Common myeloid progenitor, CD34-positive (primary cell): Measurements from ENCODE around the gene TBC1D22A.

Experiments used
- CTCF ChIA-PET: fragments of 350-600 bp; sonication (Branson Sonifier 250); formaldehyde crosslinking; loops from one replicate; lab custom pipeline; 2021; ENCODE audit warnings: antibody characterized with exemption; lab: Charles Lee
- POLR2A ChIA-PET: fragments of 350-600 bp; sonication (Branson Sonifier 250); formaldehyde crosslinking; loops from one replicate; lab custom pipeline; 2021; ENCODE audit warnings: antibody characterized with exemption; lab: Charles Lee
- DNase-seq, 3 donors: peaks; one replicate each; pipeline versions ENCODE4 v3.0.0 to v3.0.0-alpha.2; 2013
- H3K27ac ChIP-seq, 2 experiments: 1 replicate in 1 of 2; 2 replicates in 1 of 2; pipeline ENCODE4 v1.7.0; 2013; ENCODE audit warnings: inconsistent platforms in 2 of 2, low read length in 2 of 2, mild to moderate bottlenecking in 2 of 2, low read depth in 1 of 2, moderate library complexity in 1 of 2; ENCODE audit not compliant: severe bottlenecking in 2 of 2, insufficient read depth in 1 of 2, poor library complexity in 1 of 2
- H3K27me3 ChIP-seq, 5 experiments: replicated peaks in 2 of 5; 1 replicate in 3 of 5; 2 replicates in 2 of 5; pipeline versions ENCODE4 v1.6.1 to v1.7.0; 2013; ENCODE audit warnings: low read length in 4 of 5, mild to moderate bottlenecking in 2 of 5, moderate library complexity in 2 of 5, inconsistent platforms in 1 of 5; ENCODE audit not compliant: insufficient read depth in 5 of 5, control insufficient read depth in 4 of 5
- H3K36me3 ChIP-seq, 4 experiments: 1 replicate in 2 of 4; 2 replicates in 2 of 4; pipeline versions ENCODE4 v1.6.1 to v1.7.0; 2013; ENCODE audit warnings: low read length in 3 of 4, control low read depth in 1 of 4, mild to moderate bottlenecking in 1 of 4; ENCODE audit not compliant: control insufficient read depth in 4 of 4, insufficient read depth in 4 of 4
- H3K4me1 ChIP-seq, 4 experiments: 1 replicate in 3 of 4; 2 replicates in 1 of 4; pipeline versions ENCODE4 v1.6.1 to v1.7.1; 2013; ENCODE audit warnings: low read length in 3 of 4, mild to moderate bottlenecking in 3 of 4, control low read depth in 1 of 4, inconsistent platforms in 1 of 4, moderate library complexity in 1 of 4; ENCODE audit not compliant: control insufficient read depth in 4 of 4, insufficient read depth in 4 of 4; ENCODE audit errors: control extremely low read depth in 1 of 4
- H3K4me3 ChIP-seq, 7 experiments: 1 replicate in 4 of 7; 2 replicates in 3 of 7; pipeline versions ENCODE4 v1.5.1 to v1.7.0; 2013; ENCODE audit warnings: mild to moderate bottlenecking in 7 of 7, low read length in 6 of 7, moderate library complexity in 6 of 7, inconsistent platforms in 2 of 7, low read depth in 2 of 7, control low read depth in 1 of 7; ENCODE audit not compliant: insufficient read depth in 4 of 7, control insufficient read depth in 1 of 7; ENCODE audit errors: extremely low read depth in 1 of 7
- H3K9me3 ChIP-seq, 5 experiments: 1 replicate in 4 of 5; 2 replicates in 1 of 5; pipeline versions ENCODE4 v1.6.1 to v1.7.1; 2013; ENCODE audit warnings: low read length in 4 of 5, mild to moderate bottlenecking in 2 of 5, inconsistent platforms in 1 of 5, low read depth in 1 of 5, moderate library complexity in 1 of 5; ENCODE audit not compliant: control insufficient read depth in 4 of 5, insufficient read depth in 2 of 5; ENCODE audit errors: control extremely low read depth in 1 of 5
- WGBS: methylation state at CpG from one replicate; pipeline ENCODE4 v1.1.5; 2013; ENCODE audit not compliant: insufficient coverage; 5-methylcytosine and 5-hydroxymethylcytosine counted together

TBC1D22A gene

GRCh38 chr22:47111626-47112581 lies 349.5 kb downstream of the TBC1D22A start:
- no peak for DNase-seq
- CTCF ChIA-PET, result no interaction called here
- WGBS, result 95% methylated on average over 22 of the region's 29 CpGs

GRCh38 chr22:47112582-47112965 lies 350.1 kb downstream of the TBC1D22A start:
- WGBS, result 86% methylated on average over 13 of the region's 13 CpGs
- ChIA-PET POLR2A (no interaction called here), CTCF (no interaction called here)
- H3K27ac ChIP-seq, result no peak overlapping the region
- H3K9me3 ChIP-seq, result peaks cover 0 to 3% (median 0%) of the 10 kb centered on the region in 5 experiments
- no peak for DNase-seq
- H3K4me3 ChIP-seq, result no peak overlapping the region
- H3K4me1 ChIP-seq, result no peaks in the 10 kb centered on the region
- peaks cover 0 to 14% (median 9%) of the 10 kb centered on the region in 4 experiments for H3K36me3 ChIP-seq
- H3K27me3 ChIP-seq, result no peaks in the 10 kb centered on the region

More at GRCh38 chr22:47111626-47112581, 349.5 kb downstream of the TBC1D22A start:
- no peaks in the 10 kb centered on the region for H3K27me3 ChIP-seq
- POLR2A ChIA-PET, result no interaction called here
- H3K9me3 ChIP-seq, result peaks cover 0 to 3% (median 0%) of the 10 kb centered on the region in 5 experiments
- no peak overlapping the region for H3K27ac ChIP-seq
- no peaks in the 10 kb centered on the region for H3K4me1 ChIP-seq
- H3K4me3 ChIP-seq, result no peak overlapping the region
- H3K36me3 ChIP-seq, result peaks cover 0 to 14% (median 9%) of the 10 kb centered on the region in 4 experiments

DNA sequence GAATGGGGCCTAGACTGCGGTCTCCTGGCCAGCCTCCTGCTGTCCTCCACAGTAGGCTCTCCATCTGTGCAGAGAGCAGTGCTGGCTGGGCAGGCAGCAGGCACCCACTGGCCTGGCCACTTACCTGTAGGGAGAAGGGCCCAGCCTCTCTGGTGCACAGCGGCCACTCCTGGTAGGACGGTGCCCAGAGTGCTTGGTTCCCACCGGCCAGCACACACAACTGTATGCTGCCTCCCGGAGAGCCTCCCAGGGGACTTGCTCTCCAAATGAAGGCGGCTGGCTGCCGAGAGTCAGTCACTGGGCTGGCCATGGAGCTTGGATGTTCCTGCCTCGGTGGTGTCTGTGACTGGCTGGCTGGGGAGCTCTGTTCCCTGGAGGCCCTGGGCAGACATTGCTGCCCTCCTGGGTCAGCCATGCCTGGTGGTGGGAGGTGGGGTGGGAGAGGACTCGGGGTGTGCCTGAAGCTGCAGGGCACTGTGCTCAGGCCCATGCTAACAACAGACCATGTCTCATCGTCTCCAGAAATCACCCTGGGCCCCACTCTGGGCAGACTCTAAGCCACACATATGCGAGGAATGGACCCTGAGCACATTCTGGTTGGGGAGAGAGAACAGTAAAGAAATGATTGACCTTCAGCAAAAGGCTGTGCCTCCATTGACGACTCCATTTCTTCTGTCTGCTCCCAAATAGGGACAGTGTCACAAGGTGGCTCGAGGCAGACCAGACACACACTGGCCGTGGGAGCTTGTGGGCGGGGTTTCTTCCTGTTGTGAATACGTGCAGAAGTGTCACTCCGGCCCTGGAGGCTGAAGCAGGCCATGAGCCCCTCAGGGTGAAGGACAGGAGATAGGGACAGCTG lies 350.8 kb downstream of the TBC1D22A start:
- ChIA-PET POLR2A (no interaction called here), CTCF (no interaction called here)
- DNase-seq, result no peak
- Histone ChIP-seq H3K4me1 (no peaks in the 10 kb centered on the region), H3K36me3 (peaks cover 0 to 14% (median 9%) of the 10 kb centered on the region in 4 experiments), H3K27ac (no peak overlapping the region), H3K4me3 (no peak overlapping the region), H3K27me3 (no peaks in the 10 kb centered on the region), H3K9me3 (peaks cover 0 to 2% (median 0%) of the 10 kb centered on the region in 5 experiments)
- WGBS, result 95% methylated on average over 15 of the region's 17 CpGs

DNA sequence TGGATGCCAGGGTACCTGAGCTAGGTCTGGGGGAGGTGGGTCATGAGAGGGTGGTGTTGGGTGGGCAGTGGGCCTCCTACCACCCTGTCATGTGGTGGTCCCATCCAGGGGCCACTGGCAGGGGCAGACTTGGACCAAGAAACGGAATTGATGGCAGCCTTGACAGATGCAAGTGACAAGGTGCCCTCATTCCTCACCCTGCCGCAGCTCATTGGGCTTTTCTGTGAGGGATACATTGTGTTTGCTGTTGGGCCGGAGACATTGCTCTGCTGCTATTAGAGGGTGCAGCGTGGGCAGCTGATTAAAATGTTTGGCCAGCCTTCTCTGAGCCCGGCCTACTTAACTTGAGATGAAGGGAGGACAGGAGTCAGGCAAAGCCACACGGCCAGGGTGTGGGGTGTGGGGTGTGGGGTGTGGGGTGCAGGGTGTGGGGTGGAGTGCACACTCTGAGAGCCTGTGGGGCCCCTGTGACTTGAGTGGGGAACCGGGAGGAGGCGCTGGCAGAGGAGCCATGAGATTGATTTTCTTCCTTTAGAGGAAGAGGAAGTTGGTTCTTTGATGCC lies 351.5 kb downstream of the TBC1D22A start:
- 96% methylated on average over 4 of the region's 8 CpGs for WGBS
- Histone ChIP-seq H3K4me1 (no peaks in the 10 kb centered on the region), H3K9me3 (no peaks in the 10 kb centered on the region), H3K4me3 (no peak overlapping the region), H3K36me3 (peaks cover 0 to 14% (median 9%) of the 10 kb centered on the region in 4 experiments), H3K27me3 (no peaks in the 10 kb centered on the region), H3K27ac (no peak overlapping the region)
- ChIA-PET CTCF (no interaction called here), POLR2A (no interaction called here)
- DNase-seq, result no peak

DNA sequence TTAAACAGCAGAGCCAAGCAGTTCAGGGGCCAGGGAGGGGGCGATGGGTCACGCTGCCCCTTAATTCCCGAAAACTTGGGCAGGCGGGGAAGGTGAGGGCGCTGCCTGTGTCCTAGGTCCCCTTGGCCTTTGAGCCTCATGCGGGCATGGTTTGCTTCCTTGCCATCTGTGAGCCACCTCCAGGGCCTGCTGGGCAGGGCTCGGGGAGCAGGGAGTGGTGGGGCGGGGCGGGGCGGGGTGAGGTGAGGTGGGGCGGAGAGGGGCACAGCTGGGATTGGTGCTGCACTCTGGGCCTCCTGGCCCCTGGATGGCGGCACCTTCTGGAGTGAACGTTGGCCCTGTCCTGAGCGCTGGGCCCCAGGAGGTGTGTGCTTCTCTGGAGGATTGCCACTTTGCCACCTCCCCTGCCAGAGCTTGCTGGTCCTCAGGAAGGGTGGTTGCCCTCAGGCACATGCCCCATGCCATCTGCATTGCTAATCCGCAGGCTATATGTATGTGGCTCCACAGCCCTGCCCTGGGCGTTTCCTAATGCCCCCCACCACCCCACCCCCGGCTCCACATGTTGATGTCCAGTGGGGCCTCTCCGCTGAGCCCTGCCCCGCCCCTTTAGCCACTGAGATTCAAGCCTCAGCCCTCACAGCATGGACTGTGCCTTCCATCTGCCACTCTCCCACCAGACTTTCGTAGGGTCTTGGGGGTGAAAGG lies 352.5 kb downstream of the TBC1D22A start:
- Histone ChIP-seq H3K9me3 (no peaks in the 10 kb centered on the region), H3K27me3 (no peaks in the 10 kb centered on the region), H3K27ac (no peak overlapping the region), H3K4me3 (no peak overlapping the region), H3K4me1 (no peaks in the 10 kb centered on the region), H3K36me3 (peaks cover 0 to 14% (median 9%) of the 10 kb centered on the region in 4 experiments)
- WGBS, result 90% methylated on average over 10 of the region's 20 CpGs
- POLR2A ChIA-PET, result no interaction called here
- no peak for DNase-seq
- CTCF ChIA-PET, result no interaction called here

GRCh38 chr22:47115518-47115890 lies 353.1 kb downstream of the TBC1D22A start:
- Histone ChIP-seq H3K4me3 (no peak overlapping the region), H3K27ac (no peak overlapping the region), H3K4me1 (no peaks in the 10 kb centered on the region), H3K36me3 (peaks cover 0 to 14% (median 9%) of the 10 kb centered on the region in 4 experiments), H3K9me3 (no peaks in the 10 kb centered on the region), H3K27me3 (no peaks in the 10 kb centered on the region)
- POLR2A ChIA-PET, result no interaction called here
- no peak for DNase-seq
- CTCF ChIA-PET, result no interaction called here
- WGBS, result 87% methylated on average over 12 of the region's 14 CpGs
